Activated naive CD8-positive, alpha-beta T cell (primary cell): ENCODE measurements around the gene ALG9.
A peak's percentile ranks its signal among the peaks of the same experiment; 100 is the strongest.

Experiments
- H3K27ac Mint-ChIP-seq: one replicate; pipeline ENCODE4 v1.8.0; 2021; ENCODE audit warnings: mixed read lengths
- H3K27me3 Mint-ChIP-seq: one replicate; pipeline ENCODE4 v1.8.0; 2021; ENCODE audit warnings: mixed read lengths
- H3K36me3 Mint-ChIP-seq: one replicate; pipeline ENCODE4 v1.8.0; 2021; ENCODE audit warnings: mixed read lengths
- H3K4me1 Mint-ChIP-seq: one replicate; pipeline ENCODE4 v1.8.0; 2021; ENCODE audit warnings: low read depth, mixed read lengths
- H3K4me3 Mint-ChIP-seq: one replicate; pipeline ENCODE4 v1.8.0; 2021; ENCODE audit warnings: mild to moderate bottlenecking, mixed read lengths
- H3K9me3 Mint-ChIP-seq: one replicate; pipeline ENCODE4 v1.8.0; 2021; ENCODE audit warnings: low read depth, mixed read lengths

Gene ALG9

GRCh38 chr11:111870886-111871692, at the start of gene ALG9:
Gene ALG9 (minus strand): TSS chr11:111871581. CDS start chr11:111871482, 99 bp downstream.
- H3K9me3 Mint-ChIP-seq: no peaks in the 10 kb centered on the region
- H3K27me3 Mint-ChIP-seq: no peaks in the 10 kb centered on the region
- H3K27ac Mint-ChIP-seq: peak within 1 kb of the TSS; percentile 91
- peak within 1 kb of the TSS; percentile 90 for H3K4me3 Mint-ChIP-seq
- H3K36me3 Mint-ChIP-seq: peaks cover 22% of the 10 kb centered on the region
- peaks cover 31% of the 10 kb centered on the region for H3K4me1 Mint-ChIP-seq

- Mint-ChIP-seq H3K27me3 (peaks cover 15% of the 10 kb centered on the region), H3K36me3 (no peaks in the 10 kb centered on the region), H3K4me3 (no peak overlapping the region), H3K9me3 (no peaks in the 10 kb centered on the region), H3K27ac (no peak overlapping the region), H3K4me1 (peaks cover 3% of the 10 kb centered on the region)
These were observed 49.5 kb upstream of the ALG9 start for GRCh38 chr11:111920908-111921307.

GRCh38 chr11:111918390-111919256, 47.2 kb upstream of the ALG9 start, which contains the start of gene C11orf52:
Gene C11orf52 (plus strand): TSS chr11:111918913. CDS start chr11:111918973, 60 bp downstream.
- Mint-ChIP-seq H3K27me3 (peaks cover 22% of the 10 kb centered on the region), H3K36me3 (no peaks in the 10 kb centered on the region), H3K9me3 (no peaks in the 10 kb centered on the region), H3K4me3 (no peak within 1 kb of the TSS), H3K27ac (no peak within 1 kb of the TSS), H3K4me1 (no peaks in the 10 kb centered on the region)

GRCh38 chr11:111917788-111918187, 46.4 kb upstream of the ALG9 start:
- no peak overlapping the region for H3K27ac Mint-ChIP-seq
- no peaks in the 10 kb centered on the region for H3K9me3 Mint-ChIP-seq
- H3K4me3 Mint-ChIP-seq: no peak overlapping the region
- no peaks in the 10 kb centered on the region for H3K4me1 Mint-ChIP-seq
- peaks cover 23% of the 10 kb centered on the region for H3K27me3 Mint-ChIP-seq
- H3K36me3 Mint-ChIP-seq: no peaks in the 10 kb centered on the region

DNA sequence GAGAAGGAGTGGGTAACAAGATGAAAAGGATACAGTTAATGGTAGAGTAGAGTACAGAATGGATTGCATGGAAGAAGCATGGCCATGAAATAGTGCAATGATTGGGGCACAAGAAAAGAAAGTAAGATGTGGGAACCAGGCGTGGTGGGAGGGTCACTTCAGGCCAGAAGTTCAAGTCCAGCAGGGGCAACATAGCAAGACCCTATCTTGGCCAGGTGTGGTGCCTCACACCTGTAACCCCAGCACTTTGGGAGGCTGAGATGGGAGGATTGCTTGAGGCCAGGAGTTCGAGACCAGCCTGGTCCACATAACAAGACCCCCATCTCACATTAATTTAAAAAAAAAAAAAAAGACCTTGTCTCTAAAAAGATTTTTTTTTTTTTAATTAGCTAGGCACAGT, 45.9 kb upstream of the ALG9 start:
- peaks cover 23% of the 10 kb centered on the region for H3K27me3 Mint-ChIP-seq

GRCh38 chr11:111916768-111917167, 45.4 kb upstream of the ALG9 start:
- Mint-ChIP-seq H3K27ac (no peak overlapping the region), H3K4me3 (no peak overlapping the region), H3K4me1 (no peaks in the 10 kb centered on the region), H3K9me3 (no peaks in the 10 kb centered on the region), H3K27me3 (peaks cover 23% of the 10 kb centered on the region), H3K36me3 (no peaks in the 10 kb centered on the region)

More for the DNA sequence above, 45.9 kb upstream of the ALG9 start:
- H3K9me3 Mint-ChIP-seq: no peaks in the 10 kb centered on the region
- H3K4me3 Mint-ChIP-seq: no peak overlapping the region
- no peak overlapping the region for H3K27ac Mint-ChIP-seq
- no peaks in the 10 kb centered on the region for H3K4me1 Mint-ChIP-seq
- no peaks in the 10 kb centered on the region for H3K36me3 Mint-ChIP-seq

GRCh38 chr11:111913997-111914396, 42.6 kb upstream of the ALG9 start:
- H3K4me3 Mint-ChIP-seq: no peak overlapping the region
- H3K36me3 Mint-ChIP-seq: no peaks in the 10 kb centered on the region
- H3K27me3 Mint-ChIP-seq: peaks cover 28% of the 10 kb centered on the region
- H3K27ac Mint-ChIP-seq: no peak overlapping the region
- H3K4me1 Mint-ChIP-seq: no peaks in the 10 kb centered on the region
- no peaks in the 10 kb centered on the region for H3K9me3 Mint-ChIP-seq

DNA sequence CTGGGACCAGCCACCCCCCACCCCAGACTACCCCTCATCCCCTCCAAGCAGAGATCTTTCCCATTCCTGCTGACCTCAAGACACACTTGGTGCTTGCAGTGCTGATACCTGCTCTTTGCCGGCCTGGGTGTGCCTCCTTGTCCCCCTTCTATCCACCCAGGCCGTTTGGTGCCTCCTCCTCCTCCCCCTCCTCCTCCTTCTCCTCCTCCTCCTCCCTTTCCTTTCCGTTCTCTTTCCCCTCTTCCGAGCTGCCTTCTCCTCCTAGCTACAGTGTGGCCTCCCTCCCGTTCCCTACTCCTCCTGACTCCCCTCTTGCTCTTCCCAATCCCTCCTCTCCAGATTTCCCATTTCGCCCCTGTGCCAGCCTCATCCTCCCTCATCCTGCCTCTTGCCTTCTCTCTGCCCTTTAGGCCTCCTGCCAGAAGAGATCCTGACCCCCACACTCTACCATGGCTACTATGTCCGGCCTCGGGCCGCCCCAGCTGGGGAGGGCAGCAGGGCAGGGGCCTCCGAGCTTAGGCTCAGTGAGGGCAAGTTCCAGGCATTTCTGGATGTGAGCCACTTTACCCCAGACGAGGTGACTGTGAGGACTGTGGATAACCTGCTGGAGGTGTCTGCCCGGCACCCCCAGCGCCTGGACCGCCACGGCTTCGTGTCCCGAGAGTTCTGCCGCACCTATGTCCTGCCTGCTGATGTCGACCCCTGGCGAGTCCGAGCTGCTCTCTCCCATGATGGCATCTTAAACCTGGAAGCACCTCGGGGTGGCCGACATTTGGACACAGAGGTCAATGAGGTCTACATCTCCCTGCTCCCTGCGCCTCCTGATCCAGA, 41.9 kb upstream of the ALG9 start:
- no peaks in the 10 kb centered on the region for H3K9me3 Mint-ChIP-seq
- H3K27ac Mint-ChIP-seq: no peak overlapping the region
- H3K4me3 Mint-ChIP-seq: no peak overlapping the region
- no peaks in the 10 kb centered on the region for H3K36me3 Mint-ChIP-seq
- peaks cover 28% of the 10 kb centered on the region for H3K27me3 Mint-ChIP-seq
- H3K4me1 Mint-ChIP-seq: no peaks in the 10 kb centered on the region

- no peak within 1 kb of the TSS for H3K4me3 Mint-ChIP-seq
- peaks cover 23% of the 10 kb centered on the region for H3K27me3 Mint-ChIP-seq
- H3K27ac Mint-ChIP-seq: no peak within 1 kb of the TSS
- no peaks in the 10 kb centered on the region for H3K4me1 Mint-ChIP-seq
- no peaks in the 10 kb centered on the region for H3K9me3 Mint-ChIP-seq
- H3K36me3 Mint-ChIP-seq: no peaks in the 10 kb centered on the region
These were observed 41.2 kb upstream of the ALG9 start, which contains the start of gene HSPB2 for GRCh38 chr11:111912535-111912934. Gene HSPB2 (plus strand): TSS chr11:111912734. CDS start chr11:111912830, 96 bp downstream.

- Mint-ChIP-seq H3K36me3 (no peaks in the 10 kb centered on the region), H3K4me3 (no peak within 1 kb of the TSS), H3K9me3 (no peaks in the 10 kb centered on the region), H3K27ac (no peak within 1 kb of the TSS), H3K27me3 (peaks cover 20% of the 10 kb centered on the region), H3K4me1 (no peaks in the 10 kb centered on the region)
These were observed 40.4 kb upstream of the ALG9 start, which contains the start of gene CRYAB for GRCh38 chr11:111911563-111912401. Gene CRYAB (minus strand): TSS chr11:111911770. CDS start chr11:111911724, 46 bp downstream.

- Mint-ChIP-seq H3K36me3 (no peaks in the 10 kb centered on the region), H3K9me3 (no peaks in the 10 kb centered on the region), H3K27ac (no peak overlapping the region), H3K4me1 (no peaks in the 10 kb centered on the region), H3K27me3 (peaks cover 18% of the 10 kb centered on the region), H3K4me3 (no peak overlapping the region)
These were observed 39.5 kb upstream of the ALG9 start for GRCh38 chr11:111910676-111911562.

GRCh38 chr11:111909378-111909777, 38.0 kb upstream of the ALG9 start:
- peaks cover 6% of the 10 kb centered on the region for H3K36me3 Mint-ChIP-seq
- H3K4me1 Mint-ChIP-seq: no peaks in the 10 kb centered on the region
- no peak overlapping the region for H3K27ac Mint-ChIP-seq
- no peaks in the 10 kb centered on the region for H3K9me3 Mint-ChIP-seq
- H3K27me3 Mint-ChIP-seq: peaks cover 16% of the 10 kb centered on the region
- no peak overlapping the region for H3K4me3 Mint-ChIP-seq
